Heart left ventricle (tissue), 16 donors: ENCODE data around the gene KLHL6. TPM values are rescaled to one million over a fixed set of nuclear protein-coding genes. Genes with fewer than 3 reads are reported as not detected.

Source experiments
- ATAC-seq, 4 donors: fragments of 200-7000 bp; cut with Tn5 transposase; one replicate each; pipeline ENCODE4 v1.9.1; 2020 to 2022; ENCODE audit warnings: moderate library complexity in 4 of 4, mild to moderate bottlenecking in 3 of 4, moderate number of reproducible peaks in 1 of 4
- DNase-seq, 5 donors: peaks; one replicate each; pipeline ENCODE4 v3.0.0-alpha.2; 2020
- H3K27ac ChIP-seq, 12 donors: fragments of 200-600 bp; sonication (generic) in 4 of 12; one replicate each; pipeline versions ENCODE4 v1.5.0 to v1.8.0; 2016 to 2022; ENCODE audit warnings: mild to moderate bottlenecking in 2 of 12
- H3K27me3 ChIP-seq, 9 donors: fragments of 200-600 bp; sonication (generic) in 2 of 9; one replicate each; pipeline versions ENCODE4 v1.5.1 to v1.8.0; 2016 to 2022; ENCODE audit warnings: mild to moderate bottlenecking in 3 of 9
- H3K36me3 ChIP-seq, 9 donors: fragments of 200-600 bp; sonication (generic) in 2 of 9; one replicate each; pipeline versions ENCODE4 v1.5.0 to v1.8.0; 2018 to 2022; ENCODE audit warnings: mild to moderate bottlenecking in 2 of 9
- H3K4me1 ChIP-seq, 12 donors: fragments of 200-600 bp; sonication (generic) in 4 of 12; one replicate each; pipeline versions ENCODE4 v1.5.0 to v1.8.0; 2016 to 2022; ENCODE audit warnings: mild to moderate bottlenecking in 3 of 12
- H3K4me3 ChIP-seq, 12 donors: fragments of 200-600 bp; sonication (generic) in 4 of 12; one replicate each; pipeline versions ENCODE4 v1.5.0 to v1.8.0; 2017 to 2022; ENCODE audit warnings: mild to moderate bottlenecking in 9 of 12, moderate library complexity in 4 of 12
- H3K9me3 ChIP-seq, 12 donors: fragments of 200-600 bp; sonication (generic) in 4 of 12; one replicate each; pipeline versions ENCODE4 v1.5.0 to v1.8.0; 2016 to 2022; ENCODE audit warnings: mild to moderate bottlenecking in 1 of 12
- CTCF ChIP-seq, 12 donors: fragments of 200-600 bp; sonication (generic) in 4 of 12; IDR thresholded peaks; one replicate each; pipeline versions ENCODE4 v1.5.0 to v1.8.0; 2018 to 2022; ENCODE audit warnings: antibody characterized with exemption in 12 of 12, mild to moderate bottlenecking in 5 of 12
- POLR2A ChIP-seq, 2 donors: fragments of 450-650 bp; IDR thresholded peaks; one replicate each; pipeline ENCODE4 v1.6.1; 2017; ENCODE audit warnings: antibody characterized with exemption in 2 of 2, mild to moderate bottlenecking in 2 of 2, moderate library complexity in 2 of 2
- WGBS, 4 donors: extraction: QIAGEN DNeasy Blood & Tissue Kit in 2 of 4; methylation state at CpG; one replicate each; pipeline versions ENCODE4 v1.1.5 to v1.1.7; 2013 to 2018; 5-methylcytosine and 5-hydroxymethylcytosine counted together
- intact Hi-C, 10 donors: fragments of 100-400 bp; cut with DNase I; formaldehyde crosslinking; loops; one replicate each; pipeline versions ENCODE4 v1.11.1 to v1.14.2; 2022
- polyA plus RNA-seq, 2 donors: library from polyadenylated mRNA; stranded (reverse); fragments of 200-250 nt; gene quantifications; one replicate each; pipeline ENCODE4 v1.2.3, GENCODE V29; 2013
- total RNA-seq, 9 donors: library from RNA; depleted of rRNA in 2 of 9; stranded (reverse); fragments of >200 nt in 2 of 9; fragmentation: NEBNext Ultra II Directional in 3 of 9; extraction: Animal tissue kit (Norgen Biotek cat#: 25700) in 3 of 9; gene quantifications; one replicate each; pipeline versions ENCODE4 v1.1.0 to v1.2.4, GENCODE V29; 2016 to 2023
- donor health status: ischemic (EF 13 %, LVEDD 7.1; RV severe dilation, severe dysfunction).
- donor health status: healthy with polysubstance abuse.
- donor health status: DM: no; HTN: yes; CAD: no.
- donor health status: DM: no; HTN: no; CAD: no.
- donor health status: ischemic (EF 25% LVEDD 6.9; RV normal size, moderate dysfunction).
- donor health status: ischemic (EF 25% LVEDD 5.7; RV mildly dilated, moderate dysfunction).
- donor health status: healthy.
- donor health status: DM: yes; HTN: yes; CAD: no.
- donor health status: ischemic (EF 35%, LVEDD 5.7; RV mildly dilated, moderate dysfunction).
- donor health status: nonischemic (EF 11% LVEDD 7.7; RV severe dilation, severe dysfunction).
- donor health status: DM: yes; HTN: yes; CAD: no.
- donor health status: PGD.
- donor health status: ischemic (EF 29% LVEDD 5.4; RV normal size, mild dysfunction).
- donor health status: nonischemic (EF 23%, LVEDD 6.1; RV moderate dilation, normal function).

KLHL6 gene
- total and polyA plus RNA-seq, 11 donors, result 0.46 to 8.1 (median 0.83) TPM

- peak in 1 of 5 donors; percentile 47 for DNase-seq
These were observed 53.0 kb downstream of the KLHL6 start for GRCh38 chr3:183502237-183503181.

GRCh38 chr3:183500981-183501704 lies 54.4 kb downstream of the KLHL6 start:
- H3K9me3 ChIP-seq, result peaks cover 0 to 15% (median 4%) of the 10 kb centered on the region in 12 donors
- no peaks in the 10 kb centered on the region for H3K27me3 ChIP-seq
- H3K4me1 ChIP-seq, result peaks cover 0 to 4% (median 0%) of the 10 kb centered on the region in 12 donors
- ATAC-seq, result peak in 1 of 4 donors; percentile 37
- 91 to 94% (median 92%) methylated on average over 15 of the region's 15 CpGs for WGBS, 4 donors
- H3K36me3 ChIP-seq, result peaks cover 0 to 41% (median 0%) of the 10 kb centered on the region in 9 donors
- no peak for DNase-seq
- H3K4me3 ChIP-seq, result no peak overlapping the region
- intact Hi-C loops, result loop anchor here in 7 of 10 donors (5.0 to 10.0 kb wide), 4 partner anchors 114 to 266 kb away; partner anchors contain the start of gene KLHL24 (in 1 of the 7)
- TF ChIP-seq POLR2A (IDR thresholded peaks at IDR 0.05), result no peak
- TF ChIP-seq CTCF (IDR thresholded peaks at IDR 0.05), result no peak
- H3K27ac ChIP-seq, result no peak overlapping the region

More at GRCh38 chr3:183502237-183503181, 53.0 kb downstream of the KLHL6 start:
- intact Hi-C loops, result loop anchor here in 9 of 10 donors (1.0 to 10.0 kb wide), 6 partner anchors 112 to 265 kb away; partner anchors contain the start of gene KLHL24 (in 1 of the 9)
- Histone ChIP-seq H3K27ac (no peak overlapping the region), H3K4me3 (no peak overlapping the region), H3K27me3 (no peaks in the 10 kb centered on the region), H3K4me1 (peaks cover 0 to 4% (median 0%) of the 10 kb centered on the region in 12 donors), H3K9me3 (peaks cover 0 to 20% (median 5%) of the 10 kb centered on the region in 12 donors), H3K36me3 (peaks cover 0 to 42% (median 0%) of the 10 kb centered on the region in 9 donors)
- ATAC-seq, result peak; percentile 73 to 89 (median 81)
- 66 to 77% (median 73%) methylated on average over 7 of the region's 7 CpGs for WGBS, 4 donors
- TF ChIP-seq POLR2A (IDR thresholded peaks at IDR 0.05) (no peak), CTCF (IDR thresholded peaks at IDR 0.05) (peak in 11 of 12 donors; percentile 12 to 63 (median 45))

- intact Hi-C loops, result loop anchor here in 7 of 10 donors (5.0 to 10.0 kb wide), 4 partner anchors 114 to 267 kb away; partner anchors contain the start of gene KLHL24 (in 1 of the 7)
- H3K4me3 ChIP-seq, result no peak overlapping the region
- no peak overlapping the region for H3K27ac ChIP-seq
- no peak for ATAC-seq
- peaks cover 0 to 10% (median 0%) of the 10 kb centered on the region in 12 donors for H3K9me3 ChIP-seq
- TF ChIP-seq CTCF (IDR thresholded peaks at IDR 0.05) (no peak), POLR2A (IDR thresholded peaks at IDR 0.05) (no peak)
- no peak for DNase-seq
- no peaks in the 10 kb centered on the region for H3K27me3 ChIP-seq
- peaks cover 0 to 41% (median 0%) of the 10 kb centered on the region in 9 donors for H3K36me3 ChIP-seq
- 87 to 92% (median 89%) methylated on average over 2 to 4 of the region's 4 CpGs for WGBS, 4 donors
- H3K4me1 ChIP-seq, result peaks cover 0 to 4% (median 0%) of the 10 kb centered on the region in 12 donors
These were observed 55.2 kb downstream of the KLHL6 start for GRCh38 chr3:183500319-183500718.
